ENCODE results near the gene CDC25A.
"Not testable (repeated sequence)": the region's sequence is repeated elsewhere in the genome, so short reads cannot be mapped to it uniquely, and the experiment has no call there.

Gene CDC25A

DNA sequence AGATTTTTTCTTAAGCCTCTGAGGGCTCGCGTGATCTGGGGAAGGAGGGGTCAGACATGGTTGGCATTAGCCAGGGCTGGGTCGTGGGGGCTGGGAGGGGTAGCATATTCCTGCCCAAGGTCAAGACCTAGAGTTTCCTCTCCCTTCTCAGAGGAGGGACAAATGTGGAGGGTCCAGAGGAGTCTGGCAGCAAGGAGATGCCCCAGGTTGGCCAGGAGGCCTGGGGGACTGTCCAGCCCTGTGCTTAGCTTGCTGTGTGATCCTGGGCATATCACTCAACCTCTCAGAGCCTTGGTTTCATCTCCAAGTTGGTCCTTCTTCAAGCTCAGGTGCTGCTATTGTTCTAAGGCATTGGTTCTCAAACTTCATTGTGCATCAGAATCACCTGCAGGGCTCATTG, 26.0 kb upstream of the CDC25A start:
- Mint-ChIP-seq H3K9me3 (no peaks in the 10 kb centered on the region), H3K4me1 (no peaks in the 10 kb centered on the region), H3K36me3 (no peaks in the 10 kb centered on the region), H3K4me3 (no peak overlapping the region), H3K27ac (no peak overlapping the region), H3K27me3 (no peaks in the 10 kb centered on the region)
- ATAC-seq: no peak

DNA sequence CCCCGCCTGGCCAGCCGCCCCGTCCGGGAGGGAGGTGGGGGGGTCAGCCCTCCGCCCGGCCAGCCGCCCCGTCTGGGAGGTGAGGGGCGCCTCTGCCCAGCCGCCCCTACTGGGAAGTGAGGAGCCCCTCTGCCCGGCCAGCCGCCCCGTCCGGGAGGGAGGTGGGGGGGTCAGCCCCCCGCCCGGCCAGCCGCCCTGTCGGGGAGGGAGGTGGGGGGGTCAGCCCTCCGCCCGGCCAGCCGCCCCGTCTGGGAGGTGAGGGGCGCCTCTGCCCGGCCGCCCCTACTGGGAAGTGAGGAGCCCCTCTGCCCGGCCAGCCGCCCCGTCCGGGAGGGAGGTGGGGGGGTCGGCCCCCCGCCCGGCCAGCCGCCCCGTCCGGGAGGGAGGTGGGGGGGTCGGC, 23.6 kb upstream of the CDC25A start:
- H3K27me3 Mint-ChIP-seq, ATAC-seq, H3K27ac Mint-ChIP-seq, H3K4me1 Mint-ChIP-seq, H3K36me3 Mint-ChIP-seq, H3K4me3 Mint-ChIP-seq, H3K9me3 Mint-ChIP-seq: not testable (repeated sequence)

DNA sequence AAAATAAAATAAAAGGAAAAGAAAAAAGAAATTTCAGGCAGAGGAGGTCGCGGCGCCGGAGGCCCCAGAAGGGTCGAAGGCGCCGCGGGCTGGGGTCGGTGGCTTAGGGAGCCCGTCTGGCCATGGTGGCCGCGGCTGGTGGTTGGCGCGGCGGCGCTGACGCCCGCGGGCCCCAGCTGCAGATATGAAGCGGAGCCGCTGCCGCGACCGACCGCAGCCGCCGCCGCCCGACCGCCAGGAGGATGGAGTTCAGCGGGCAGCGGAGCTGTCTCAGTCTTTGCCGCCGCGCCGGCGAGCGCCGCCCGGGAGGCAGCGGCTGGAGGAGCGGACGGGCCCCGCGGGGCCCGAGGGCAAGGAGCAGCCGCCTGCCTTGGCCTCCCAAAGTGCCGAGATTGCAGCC, 22.3 kb upstream of the CDC25A start:
- ATAC-seq, H3K9me3 Mint-ChIP-seq, H3K4me1 Mint-ChIP-seq, H3K36me3 Mint-ChIP-seq, H3K4me3 Mint-ChIP-seq, H3K27me3 Mint-ChIP-seq, H3K27ac Mint-ChIP-seq: not testable (repeated sequence)

DNA sequence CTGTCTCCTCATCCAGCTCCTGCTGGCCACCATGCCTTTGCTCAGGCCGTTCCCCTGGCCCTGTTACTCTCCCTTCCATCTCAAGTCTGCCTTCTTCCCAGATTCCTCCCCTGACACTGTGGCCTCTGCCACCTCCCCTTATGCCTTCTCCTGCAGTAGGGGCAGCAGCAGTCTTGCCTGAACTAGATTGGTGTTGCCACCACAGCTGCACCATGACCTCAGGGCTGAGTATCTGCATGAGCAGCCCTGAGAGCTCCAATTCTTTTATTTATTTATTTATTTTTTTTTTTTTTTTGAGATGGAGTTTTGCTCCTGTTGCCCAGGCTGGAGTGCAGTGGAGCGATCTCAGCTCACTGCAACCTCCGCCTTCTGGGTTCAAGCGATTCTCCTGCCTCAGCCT, 21.2 kb upstream of the CDC25A start:
- no peak overlapping the region for H3K4me3 Mint-ChIP-seq
- H3K27ac Mint-ChIP-seq: no peak overlapping the region
- H3K27me3 Mint-ChIP-seq: no peaks in the 10 kb centered on the region
- H3K36me3 Mint-ChIP-seq: no peaks in the 10 kb centered on the region
- no peak for ATAC-seq
- no peaks in the 10 kb centered on the region for H3K9me3 Mint-ChIP-seq
- H3K4me1 Mint-ChIP-seq: no peaks in the 10 kb centered on the region

DNA sequence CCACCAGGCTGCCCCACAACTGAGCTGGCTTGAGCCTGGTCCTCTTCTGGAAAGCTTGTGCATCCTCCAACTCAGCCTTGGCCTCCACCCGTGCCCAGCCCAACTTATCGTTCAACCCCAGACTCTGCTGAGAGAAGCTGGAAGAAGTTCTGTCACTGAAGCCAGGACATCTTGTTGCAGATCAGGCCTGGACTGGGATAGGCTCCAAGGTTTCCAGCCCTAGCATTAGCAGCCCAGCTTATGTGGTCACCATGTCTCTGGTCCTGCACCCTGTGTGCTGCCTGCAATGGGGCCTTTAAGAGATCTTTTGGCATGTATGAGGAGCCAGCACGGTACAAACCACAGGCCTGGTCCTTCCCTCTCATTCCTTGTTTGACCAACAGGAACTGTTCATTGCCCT, 19.9 kb upstream of the CDC25A start:
- H3K27me3 Mint-ChIP-seq: no peaks in the 10 kb centered on the region
- H3K36me3 Mint-ChIP-seq: no peaks in the 10 kb centered on the region

DNA sequence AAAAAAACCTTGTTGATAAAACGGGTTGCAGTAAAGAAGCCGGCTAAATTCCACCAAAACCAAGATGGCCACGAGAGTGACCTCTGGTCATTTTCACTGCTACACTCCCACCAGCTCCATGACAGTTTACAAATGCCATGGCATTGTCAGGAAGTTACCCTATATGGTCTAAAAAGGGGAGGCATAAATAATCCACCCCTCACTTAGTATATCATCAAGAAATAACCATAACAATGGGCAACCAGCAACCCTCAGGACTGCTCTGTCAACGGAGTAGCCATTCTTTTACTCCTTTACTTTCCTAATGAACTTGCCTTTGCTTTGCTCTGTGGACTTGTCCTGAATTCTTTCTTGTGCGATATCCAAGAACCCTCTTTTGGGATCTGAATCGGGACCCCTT, 14.4 kb upstream of the CDC25A start:
- H3K4me3 Mint-ChIP-seq: no peak overlapping the region
- no peak for ATAC-seq
- H3K4me1 Mint-ChIP-seq: no peaks in the 10 kb centered on the region
- no peaks in the 10 kb centered on the region for H3K9me3 Mint-ChIP-seq
- H3K27ac Mint-ChIP-seq: no peak overlapping the region
- no peaks in the 10 kb centered on the region for H3K27me3 Mint-ChIP-seq
- H3K36me3 Mint-ChIP-seq: no peaks in the 10 kb centered on the region

More for the DNA sequence above, 19.9 kb upstream of the CDC25A start:
- ATAC-seq: no peak
- Mint-ChIP-seq H3K4me1 (no peaks in the 10 kb centered on the region), H3K27ac (no peak overlapping the region), H3K9me3 (no peaks in the 10 kb centered on the region), H3K4me3 (no peak overlapping the region)

DNA sequence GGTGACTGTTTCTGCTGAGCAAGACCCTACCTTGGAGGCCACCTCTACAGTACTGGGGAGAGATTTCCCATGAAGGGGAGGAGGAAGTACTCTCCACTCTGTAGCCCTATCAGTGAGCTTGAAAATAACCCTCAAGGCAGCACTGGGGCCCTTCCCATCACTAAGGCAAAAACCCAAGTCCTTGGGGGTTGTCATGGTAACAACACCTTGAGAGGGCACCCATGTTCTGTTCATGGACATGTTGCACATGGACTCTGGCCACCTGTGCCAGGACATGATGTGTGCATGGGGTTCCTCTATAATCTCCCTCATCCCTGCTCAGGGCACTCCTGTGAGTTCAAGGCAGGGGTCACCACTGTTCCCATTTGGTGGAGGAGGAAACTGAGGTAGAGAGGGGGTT, 10.9 kb upstream of the CDC25A start:
- Mint-ChIP-seq H3K36me3 (no peaks in the 10 kb centered on the region), H3K4me1 (peaks cover 12% of the 10 kb centered on the region)

DNA sequence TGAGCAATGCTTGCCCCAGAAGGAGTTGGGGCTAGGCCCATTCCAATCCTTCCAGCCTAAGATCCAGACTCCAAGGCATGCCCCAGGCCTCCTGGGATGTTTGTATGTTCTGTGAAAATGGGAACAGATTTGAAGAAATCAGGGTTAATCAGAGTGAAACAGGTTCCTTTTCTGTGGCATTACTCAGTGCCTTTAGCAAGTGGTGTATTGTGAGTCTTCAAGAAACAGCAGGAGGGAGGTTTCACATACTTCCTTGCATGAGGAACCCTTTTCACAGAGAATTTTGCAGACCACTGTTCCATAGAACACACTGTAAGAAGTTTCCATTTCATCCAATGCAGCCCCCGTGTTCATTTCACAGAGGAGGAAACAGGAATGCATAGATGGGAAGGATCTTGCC, 8.4 kb upstream of the CDC25A start:
- no peaks in the 10 kb centered on the region for H3K36me3 Mint-ChIP-seq
- no peaks in the 10 kb centered on the region for H3K27me3 Mint-ChIP-seq
- no peak for ATAC-seq
- H3K9me3 Mint-ChIP-seq: no peaks in the 10 kb centered on the region
- peaks cover 14% of the 10 kb centered on the region for H3K4me1 Mint-ChIP-seq
- H3K27ac Mint-ChIP-seq: no peak overlapping the region
- no peak overlapping the region for H3K4me3 Mint-ChIP-seq

More for the DNA sequence above, 10.9 kb upstream of the CDC25A start:
- Mint-ChIP-seq H3K27me3 (no peaks in the 10 kb centered on the region), H3K4me3 (no peak overlapping the region), H3K27ac (no peak overlapping the region), H3K9me3 (no peaks in the 10 kb centered on the region)
- no peak for ATAC-seq

DNA sequence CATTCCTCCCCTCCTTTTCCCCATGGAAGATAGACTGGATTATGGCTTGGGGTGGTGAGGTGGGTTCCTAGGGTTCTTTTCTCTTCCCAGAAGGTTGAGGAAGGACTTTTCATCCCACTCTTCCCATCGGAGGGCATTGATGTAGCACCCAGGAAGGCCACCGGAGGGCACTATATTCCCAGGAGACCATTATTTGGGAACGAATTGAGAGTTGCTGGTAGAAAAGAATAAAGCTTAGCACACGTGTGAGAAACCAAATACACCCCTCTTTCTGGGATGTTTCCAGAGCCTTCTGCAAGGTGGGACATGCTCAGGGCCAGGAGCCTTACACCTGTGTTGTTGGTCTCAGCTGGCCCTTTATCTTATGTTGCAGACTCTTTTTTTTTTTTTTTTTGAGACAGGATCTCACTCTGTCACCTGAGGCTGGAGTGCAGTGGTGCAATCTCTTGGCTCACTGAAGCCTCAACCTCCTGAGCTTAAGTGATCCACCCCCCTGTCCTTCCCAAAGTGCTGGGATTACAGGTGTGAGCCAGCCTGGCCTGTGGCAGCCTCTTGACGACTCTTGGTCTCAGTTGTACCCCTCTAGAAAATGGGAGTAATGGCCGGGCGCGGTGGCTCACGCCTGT, 6.3 kb upstream of the CDC25A start:
- Mint-ChIP-seq H3K4me3 (no peak overlapping the region), H3K27ac (peak overlapping the region; percentile 5), H3K36me3 (no peaks in the 10 kb centered on the region)

DNA sequence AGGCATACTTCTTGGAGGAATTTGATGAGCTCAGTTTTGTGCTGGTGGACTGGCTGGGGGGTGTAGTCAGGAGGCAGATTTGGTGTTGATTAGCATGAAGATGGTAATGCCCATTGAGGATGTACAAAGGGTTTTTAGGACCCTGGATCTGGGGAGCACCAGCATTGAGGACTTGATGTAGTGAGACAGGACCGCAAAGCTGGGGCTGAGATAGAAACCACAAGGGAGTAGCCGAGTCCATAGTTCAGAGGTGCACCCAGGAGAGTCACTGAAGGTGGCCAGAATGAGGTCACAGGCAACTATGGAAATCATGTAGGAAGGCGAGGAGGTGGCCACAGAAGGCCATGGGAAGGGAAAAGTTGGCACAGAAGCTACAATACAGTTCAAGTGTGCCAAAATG, 2.7 kb upstream of the CDC25A start:
- Mint-ChIP-seq H3K27ac (no peak overlapping the region), H3K9me3 (no peaks in the 10 kb centered on the region), H3K27me3 (peaks cover 16% of the 10 kb centered on the region), H3K4me1 (peaks cover 19% of the 10 kb centered on the region), H3K4me3 (no peak overlapping the region), H3K36me3 (peaks cover 10% of the 10 kb centered on the region)
- no peak for ATAC-seq

More for the DNA sequence above, 6.3 kb upstream of the CDC25A start:
- H3K27me3 Mint-ChIP-seq: no peaks in the 10 kb centered on the region
- no peaks in the 10 kb centered on the region for H3K9me3 Mint-ChIP-seq
- H3K4me1 Mint-ChIP-seq: peaks cover 14% of the 10 kb centered on the region
- ATAC-seq: no peak

DNA sequence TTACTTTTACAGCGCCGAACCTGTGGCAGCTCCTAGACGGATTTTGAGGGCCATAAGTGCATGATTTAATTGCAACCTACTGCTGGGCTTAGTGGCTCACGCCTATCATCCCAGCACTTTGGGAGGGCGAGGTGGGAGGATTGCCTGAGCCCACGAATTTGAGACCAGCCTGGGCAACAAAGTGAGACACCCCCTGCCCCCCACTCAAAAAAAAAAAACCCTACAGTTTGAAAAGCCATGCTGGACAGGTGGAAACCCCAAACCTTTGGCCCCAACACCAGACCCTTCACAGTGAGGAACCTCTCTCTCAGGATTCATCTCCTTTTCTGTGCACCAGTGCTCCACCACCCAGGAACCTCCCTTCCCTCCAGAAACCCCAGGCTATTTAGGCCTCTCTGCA, 1.1 kb upstream of the CDC25A start:
- Mint-ChIP-seq H3K4me3 (no peak overlapping the region), H3K27me3 (peaks cover 16% of the 10 kb centered on the region), H3K4me1 (peaks cover 15% of the 10 kb centered on the region), H3K27ac (peak overlapping the region; percentile 42), H3K36me3 (peaks cover 10% of the 10 kb centered on the region), H3K9me3 (no peaks in the 10 kb centered on the region)
- no peak for ATAC-seq

DNA sequence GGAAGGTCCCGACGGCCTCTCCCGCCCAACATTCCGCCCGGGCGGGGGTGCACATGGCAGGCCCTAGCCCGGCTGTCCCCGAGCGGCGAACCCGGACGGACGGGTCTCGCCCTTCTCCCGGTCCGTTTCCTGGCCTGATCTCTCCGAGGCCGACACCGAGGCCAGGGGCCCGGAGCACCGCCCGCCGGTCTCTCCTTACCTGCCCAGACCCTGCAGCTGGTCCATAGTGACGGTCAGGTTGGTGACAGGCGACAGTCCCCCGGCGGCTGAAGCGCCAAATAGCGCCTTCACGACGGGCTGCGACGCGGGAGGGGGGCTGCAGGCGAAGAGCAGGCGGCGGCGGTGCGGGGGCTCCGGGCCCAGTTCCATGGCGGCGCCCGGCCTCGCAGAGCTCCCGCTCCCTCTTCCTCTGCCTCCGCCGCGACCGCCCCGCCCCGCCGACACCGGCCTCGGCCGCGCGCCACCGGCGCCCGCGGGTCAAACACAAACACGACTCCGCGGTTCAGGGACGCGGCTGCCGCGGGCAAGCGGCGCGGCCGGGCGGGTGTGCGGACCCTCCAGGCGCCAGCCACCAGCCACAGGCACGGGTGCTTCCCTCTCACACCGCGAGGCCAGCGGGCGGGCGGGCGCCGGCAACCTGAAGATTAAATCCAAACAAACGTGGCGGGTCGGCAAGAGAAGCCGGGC, 495 bp downstream of the CDC25A start:
- peak; percentile 13 for ATAC-seq
- H3K27ac Mint-ChIP-seq: peak overlapping the region; percentile 53
- peaks cover 10% of the 10 kb centered on the region for H3K36me3 Mint-ChIP-seq
- H3K27me3 Mint-ChIP-seq: peaks cover 16% of the 10 kb centered on the region
- peak overlapping the region; percentile 95 for H3K4me3 Mint-ChIP-seq
- peaks cover 11% of the 10 kb centered on the region for H3K4me1 Mint-ChIP-seq
- no peaks in the 10 kb centered on the region for H3K9me3 Mint-ChIP-seq

DNA sequence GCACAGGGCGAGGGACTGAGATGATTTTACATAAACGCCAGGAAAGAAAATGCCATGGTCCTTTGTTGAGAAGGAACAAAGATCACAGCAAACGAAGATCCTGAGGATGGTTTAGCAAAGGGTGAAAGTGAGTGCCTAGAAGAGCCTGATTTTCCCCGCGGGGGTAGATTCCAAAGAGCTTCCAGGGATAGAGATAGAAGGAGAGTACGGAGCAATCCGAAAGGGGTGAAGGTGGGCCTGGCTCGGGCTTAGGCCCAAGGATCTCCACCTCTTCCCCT, 977 bp downstream of the CDC25A start:
- Mint-ChIP-seq H3K27ac (peak overlapping the region; percentile 53), H3K4me3 (peak overlapping the region; percentile 72), H3K9me3 (no peaks in the 10 kb centered on the region), H3K27me3 (peaks cover 16% of the 10 kb centered on the region), H3K36me3 (peaks cover 10% of the 10 kb centered on the region), H3K4me1 (peaks cover 11% of the 10 kb centered on the region)
- ATAC-seq: no peak

DNA sequence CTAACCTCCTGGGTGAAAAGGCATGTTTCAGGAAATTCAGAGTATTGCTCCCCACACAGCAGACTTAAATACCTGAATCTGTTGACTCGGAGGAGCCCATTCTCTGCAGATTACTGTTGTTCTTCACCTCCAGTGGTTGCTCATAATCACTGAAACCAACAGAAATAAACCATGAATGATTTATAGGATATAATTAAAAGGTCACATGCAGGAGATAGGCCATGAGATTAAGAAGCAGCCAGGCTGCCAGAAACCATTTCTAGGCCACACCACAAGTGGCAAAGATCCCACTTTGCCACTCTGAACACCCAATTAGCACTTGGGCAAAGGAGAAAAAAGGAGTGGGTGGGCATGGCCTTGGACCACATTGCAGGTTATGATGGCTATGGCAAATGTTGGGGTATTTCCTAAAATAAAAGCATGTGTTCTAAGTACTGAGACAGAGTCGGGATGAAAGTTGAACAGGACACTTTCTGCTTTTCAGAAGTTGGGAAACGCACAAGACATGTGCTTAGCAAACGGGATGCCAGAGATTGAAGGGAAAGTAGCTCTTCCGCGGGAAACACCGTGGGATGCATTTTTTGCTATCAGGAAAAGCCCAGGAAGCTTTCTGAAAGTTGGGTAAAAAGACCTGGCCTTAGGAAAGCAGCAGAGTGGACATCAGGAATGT, 1.5 kb downstream of the CDC25A start:
- H3K36me3 Mint-ChIP-seq: peaks cover 10% of the 10 kb centered on the region
- peak overlapping the region; percentile 72 for H3K4me3 Mint-ChIP-seq
- H3K4me1 Mint-ChIP-seq: peaks cover 11% of the 10 kb centered on the region
- peaks cover 16% of the 10 kb centered on the region for H3K27me3 Mint-ChIP-seq
- ATAC-seq: no peak
- peak overlapping the region; percentile 53 for H3K27ac Mint-ChIP-seq
- H3K9me3 Mint-ChIP-seq: no peaks in the 10 kb centered on the region

DNA sequence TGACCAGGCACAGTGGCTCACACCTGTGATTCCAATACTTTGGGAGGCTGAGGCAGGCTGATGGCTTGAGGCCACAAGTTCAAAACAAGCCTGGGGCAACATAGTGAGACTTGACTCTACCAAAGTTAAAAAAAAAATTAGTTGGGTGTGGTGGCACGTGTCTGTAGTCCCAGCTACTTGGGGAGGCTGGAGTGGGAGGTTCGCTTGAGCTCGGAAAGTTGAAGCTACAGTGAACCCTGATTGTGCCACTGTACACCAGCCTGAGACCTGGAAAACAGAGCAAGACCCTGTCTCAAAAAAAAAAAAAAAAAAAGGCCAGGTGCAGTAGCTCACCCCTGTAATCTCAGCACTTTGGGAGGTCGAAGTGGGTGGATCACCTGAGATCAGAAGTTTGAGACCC, 3.1 kb downstream of the CDC25A start:
- Mint-ChIP-seq H3K4me3 (no peak overlapping the region), H3K36me3 (peaks cover 10% of the 10 kb centered on the region), H3K27me3 (peaks cover 16% of the 10 kb centered on the region), H3K27ac (no peak overlapping the region), H3K4me1 (peaks cover 11% of the 10 kb centered on the region), H3K9me3 (no peaks in the 10 kb centered on the region)
- no peak for ATAC-seq

DNA sequence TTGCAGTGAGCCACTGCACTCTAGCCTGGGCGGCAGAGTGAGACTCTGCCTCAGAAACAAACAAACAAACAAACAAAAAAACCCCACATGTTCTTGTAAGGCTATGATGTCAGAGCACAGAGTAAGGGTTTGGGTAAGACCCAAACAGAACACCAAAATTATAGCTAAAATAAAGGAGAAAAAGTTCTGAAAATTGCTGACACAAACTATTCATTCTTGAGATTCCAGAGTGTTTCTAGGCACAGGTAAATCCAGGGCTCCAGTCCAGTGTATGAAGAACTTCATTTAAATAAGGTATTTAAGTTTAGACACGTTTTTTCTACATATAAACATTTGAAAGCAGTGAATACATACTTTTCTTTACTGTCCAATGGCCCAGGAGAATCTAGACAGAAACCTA, 3.9 kb downstream of the CDC25A start:
- Mint-ChIP-seq H3K9me3 (no peaks in the 10 kb centered on the region), H3K4me1 (peaks cover 11% of the 10 kb centered on the region), H3K27me3 (peaks cover 16% of the 10 kb centered on the region), H3K36me3 (peaks cover 10% of the 10 kb centered on the region), H3K4me3 (no peak overlapping the region), H3K27ac (no peak overlapping the region)
- no peak for ATAC-seq
